Liver (tissue), 9 donors: ENCODE results near the gene PRR20G. TPM values are rescaled to one million over a fixed set of nuclear protein-coding genes. Genes with fewer than 3 reads are reported as not detected.

ENCODE experiments used
- DNase-seq: peaks from one replicate; pipeline ENCODE4 v3.0.0-alpha.2; 2017; ENCODE audit warnings: low spot score
- H3K27ac ChIP-seq, 2 donors: one replicate each; pipeline ENCODE4 v1.7.0; 2013; ENCODE audit warnings: inconsistent platforms in 2 of 2, low read length in 2 of 2, control low read depth in 1 of 2, low read depth in 1 of 2, mild to moderate bottlenecking in 1 of 2
- H3K27me3 ChIP-seq, 4 donors: one replicate each; pipeline versions ENCODE4 v1.6.1 to v1.7.0; 2013; ENCODE audit warnings: low read length in 3 of 4, inconsistent platforms in 1 of 4, mild to moderate bottlenecking in 1 of 4, moderate library complexity in 1 of 4; ENCODE audit not compliant: control insufficient read depth in 4 of 4, insufficient read depth in 4 of 4
- H3K36me3 ChIP-seq, 4 donors: one replicate each; pipeline versions ENCODE4 v1.6.1 to v1.7.0; 2013; ENCODE audit warnings: low read length in 3 of 4, mild to moderate bottlenecking in 3 of 4, low read depth in 1 of 4, moderate library complexity in 1 of 4; ENCODE audit not compliant: control insufficient read depth in 4 of 4, insufficient read depth in 3 of 4
- H3K4me1 ChIP-seq, 4 donors: one replicate each; pipeline versions ENCODE4 v1.6.1 to v1.7.0; 2013; ENCODE audit warnings: low read length in 3 of 4, mild to moderate bottlenecking in 3 of 4, moderate library complexity in 1 of 4; ENCODE audit not compliant: control insufficient read depth in 4 of 4, insufficient read depth in 4 of 4
- H3K4me3 ChIP-seq, 3 donors: one replicate each; pipeline versions ENCODE4 v1.6.1 to v1.7.0; 2013; ENCODE audit warnings: low read length in 3 of 3, control low read depth in 1 of 3, low read depth in 1 of 3, mild to moderate bottlenecking in 1 of 3
- H3K9ac ChIP-seq, 2 donors: one replicate each; pipeline ENCODE4 v1.7.0; 2013; ENCODE audit warnings: low read length in 2 of 2, mild to moderate bottlenecking in 2 of 2, moderate library complexity in 2 of 2, control low read depth in 1 of 2, low read depth in 1 of 2
- H3K9me3 ChIP-seq, 4 donors: one replicate each; pipeline versions ENCODE4 v1.6.1 to v1.7.0; 2013; ENCODE audit warnings: low read length in 3 of 4; ENCODE audit not compliant: control insufficient read depth in 4 of 4
- FOXA1 ChIP-seq: IDR thresholded peaks from 2 replicates; pipeline ENCODE4 v1.6.1; 2016; ENCODE audit warnings: antibody characterized with exemption
- FOXA2 ChIP-seq: IDR thresholded peaks from 2 replicates; pipeline ENCODE4 v1.6.1; 2016; ENCODE audit warnings: antibody characterized with exemption
- HNF4A ChIP-seq, 2 donors: conservative IDR thresholded peaks; 2 replicates each; pipeline ENCODE4 v1.6.1; 2016; ENCODE audit warnings: antibody characterized with exemption in 2 of 2, mild to moderate bottlenecking in 2 of 2
- HNF4G ChIP-seq: IDR thresholded peaks from 2 replicates; pipeline ENCODE4 v1.6.1; 2016; ENCODE audit warnings: antibody characterized with exemption
- RAD21 ChIP-seq, 2 donors: IDR thresholded peaks; 2 replicates each; pipeline ENCODE4 v1.6.1; 2016; ENCODE audit warnings: antibody characterized with exemption in 2 of 2, mild to moderate bottlenecking in 2 of 2
- REST ChIP-seq: IDR thresholded peaks from 2 replicates; pipeline ENCODE4 v1.6.1; 2016; ENCODE audit warnings: antibody characterized with exemption, mild to moderate bottlenecking
- YY1 ChIP-seq: IDR thresholded peaks from 2 replicates; pipeline ENCODE4 v1.6.1; 2016; ENCODE audit warnings: antibody characterized with exemption, mild to moderate bottlenecking
- WGBS: extraction: QIAGEN DNeasy Blood & Tissue Kit; methylation state at CpG from one replicate; pipeline ENCODE4 v1.1.7; 2013; 5-methylcytosine and 5-hydroxymethylcytosine counted together
- polyA plus RNA-seq, 2 donors: library from polyadenylated mRNA; stranded (reverse) in 1 of 2; unstranded in 1 of 2; fragments of 200-250 nt in 1 of 2; fragments of >200 nt in 1 of 2; fragmentation: Nextera tagmentation in 1 of 2; extraction: Ambion mirVana in 1 of 2; gene quantifications; one replicate each; pipeline versions ENCODE4 v1.2.1 to v1.2.3, GENCODE V29; 2013 to 2015
- total RNA-seq, 2 donors: library from RNA; depleted of rRNA; stranded (reverse); fragments of >200 nt; gene quantifications; one replicate each; pipeline ENCODE4 v1.2.3, GENCODE V29; 2014
- TF ChIP-seq, protein P1 (sequence below): IDR thresholded peaks from 2 replicates; pipeline ENCODE4 v1.6.1; 2016; ENCODE audit warnings: antibody characterized with exemption
- TF ChIP-seq, protein P2 (sequence below): fragments of 150-350 bp; IDR thresholded peaks from 2 replicates; pipeline ENCODE4 v1.5.1; 2017; ENCODE audit warnings: improper control_type of control experiment, low read depth, low read length; ENCODE audit not compliant: missing input control
- donor health status: healthy.
- donor health status: healthy.
- donor health status: healthy.
- donor health status: healthy.
- donor health status: healthy.

The PRR20G gene
- total and polyA plus RNA-seq, 4 donors, result not detected

DNA sequence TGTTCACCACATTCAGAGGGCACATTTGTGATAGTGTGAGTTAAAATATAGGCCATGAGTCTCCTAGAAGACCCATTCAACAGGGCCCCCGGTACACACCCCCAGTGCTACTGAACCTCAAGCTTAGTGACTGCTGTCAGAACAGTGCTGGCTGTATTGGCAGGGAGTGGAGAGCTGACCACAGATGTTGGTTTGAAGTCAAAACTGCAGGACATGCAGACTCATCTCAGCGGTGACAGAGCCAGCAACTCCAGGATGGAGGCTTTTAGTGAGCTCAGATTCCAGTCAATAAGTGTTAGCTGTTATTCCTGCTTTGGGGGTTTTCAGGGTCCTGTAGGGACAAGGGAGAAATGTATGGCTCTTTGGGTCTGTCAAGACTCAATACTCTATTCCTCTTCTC lies 29.1 kb downstream of the PRR20G start:
- Histone ChIP-seq H3K27ac (no peak overlapping the region), H3K36me3 (no peaks in the 10 kb centered on the region), H3K9me3 (no peaks in the 10 kb centered on the region), H3K4me1 (no peaks in the 10 kb centered on the region), H3K9ac (no peak overlapping the region), H3K4me3 (no peak overlapping the region), H3K27me3 (no peaks in the 10 kb centered on the region)
- WGBS, result 90% methylated on average over 2 of the region's 2 CpGs
- TF ChIP-seq, protein P1, sequence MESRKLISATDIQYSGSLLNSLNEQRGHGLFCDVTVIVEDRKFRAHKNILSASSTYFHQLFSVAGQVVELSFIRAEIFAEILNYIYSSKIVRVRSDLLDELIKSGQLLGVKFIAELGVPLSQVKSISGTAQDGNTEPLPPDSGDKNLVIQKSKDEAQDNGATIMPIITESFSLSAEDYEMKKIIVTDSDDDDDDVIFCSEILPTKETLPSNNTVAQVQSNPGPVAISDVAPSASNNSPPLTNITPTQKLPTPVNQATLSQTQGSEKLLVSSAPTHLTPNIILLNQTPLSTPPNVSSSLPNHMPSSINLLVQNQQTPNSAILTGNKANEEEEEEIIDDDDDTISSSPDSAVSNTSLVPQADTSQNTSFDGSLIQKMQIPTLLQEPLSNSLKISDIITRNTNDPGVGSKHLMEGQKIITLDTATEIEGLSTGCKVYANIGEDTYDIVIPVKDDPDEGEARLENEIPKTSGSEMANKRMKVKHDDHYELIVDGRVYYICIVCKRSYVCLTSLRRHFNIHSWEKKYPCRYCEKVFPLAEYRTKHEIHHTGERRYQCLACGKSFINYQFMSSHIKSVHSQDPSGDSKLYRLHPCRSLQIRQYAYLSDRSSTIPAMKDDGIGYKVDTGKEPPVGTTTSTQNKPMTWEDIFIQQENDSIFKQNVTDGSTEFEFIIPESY, result no peak
- TF ChIP-seq, protein P2, sequence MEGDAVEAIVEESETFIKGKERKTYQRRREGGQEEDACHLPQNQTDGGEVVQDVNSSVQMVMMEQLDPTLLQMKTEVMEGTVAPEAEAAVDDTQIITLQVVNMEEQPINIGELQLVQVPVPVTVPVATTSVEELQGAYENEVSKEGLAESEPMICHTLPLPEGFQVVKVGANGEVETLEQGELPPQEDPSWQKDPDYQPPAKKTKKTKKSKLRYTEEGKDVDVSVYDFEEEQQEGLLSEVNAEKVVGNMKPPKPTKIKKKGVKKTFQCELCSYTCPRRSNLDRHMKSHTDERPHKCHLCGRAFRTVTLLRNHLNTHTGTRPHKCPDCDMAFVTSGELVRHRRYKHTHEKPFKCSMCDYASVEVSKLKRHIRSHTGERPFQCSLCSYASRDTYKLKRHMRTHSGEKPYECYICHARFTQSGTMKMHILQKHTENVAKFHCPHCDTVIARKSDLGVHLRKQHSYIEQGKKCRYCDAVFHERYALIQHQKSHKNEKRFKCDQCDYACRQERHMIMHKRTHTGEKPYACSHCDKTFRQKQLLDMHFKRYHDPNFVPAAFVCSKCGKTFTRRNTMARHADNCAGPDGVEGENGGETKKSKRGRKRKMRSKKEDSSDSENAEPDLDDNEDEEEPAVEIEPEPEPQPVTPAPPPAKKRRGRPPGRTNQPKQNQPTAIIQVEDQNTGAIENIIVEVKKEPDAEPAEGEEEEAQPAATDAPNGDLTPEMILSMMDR, result no peak
- DNase-seq, result no peak

- TF ChIP-seq HNF4A (conservative IDR thresholded peaks at IDR 0.05) (no peak), FOXA2 (no peak), REST (no peak), FOXA1 (no peak), YY1 (no peak), RAD21 (IDR thresholded peaks at IDR 0.05) (no peak), HNF4G (no peak)
- TF ChIP-seq, protein P1, result no peak
Observed at GRCh38 chr3:127257351-127257750, 30.5 kb downstream of the PRR20G start.

More at GRCh38 chr3:127257351-127257750, 30.5 kb downstream of the PRR20G start:
- Histone ChIP-seq H3K9ac (no peak overlapping the region), H3K36me3 (no peaks in the 10 kb centered on the region), H3K27me3 (peaks cover 0 to 2% (median 0%) of the 10 kb centered on the region in 4 donors), H3K4me1 (no peaks in the 10 kb centered on the region), H3K9me3 (no peaks in the 10 kb centered on the region), H3K4me3 (no peak overlapping the region), H3K27ac (no peak overlapping the region)
- no peak for DNase-seq
- WGBS, result 88% methylated on average over 5 of the region's 5 CpGs
